H1 (cell line): Measurements from ENCODE around the gene RAD51B. TPM values are rescaled to one million over a fixed set of nuclear protein-coding genes. Genes with fewer than 3 reads are reported as not detected.

Experiments
- CTCF ChIA-PET: fragments of 300-600 bp; sonication (Branson Sonifier 250); formaldehyde crosslinking; loops from one replicate; lab custom pipeline; 2021; ENCODE audit not compliant: partially characterized antibody; lab: Charles Lee
- POLR2A ChIA-PET: fragments of 300-600 bp; sonication (Branson Sonifier 250); formaldehyde crosslinking; loops from one replicate; lab custom pipeline; 2021; ENCODE audit warnings: inconsistent platforms; ENCODE audit not compliant: partially characterized antibody; lab: Charles Lee
- DNase-seq, 2 experiments: peaks; one replicate each; pipeline versions ENCODE4 v3.0.0 to v3.0.0-alpha.2; 2010 to 2022; ENCODE audit warnings: low spot score in 2 of 2, low read depth in 1 of 2, mixed read lengths in 1 of 2
- FAIRE-seq: peaks from 2 replicates; lab custom pipeline; 2011; peaks lifted over from hg19 to GRCh38; lab: Jason Lieb, UNC
- H2AFZ ChIP-seq: 2 replicates; pipeline ENCODE4 v1.8.1; 2012; ENCODE audit warnings: low read length, inconsistent platforms
- H2AK5ac ChIP-seq: 2 replicates; pipeline ENCODE4 v1.6.1; 2013; ENCODE audit warnings: low read depth, low read length
- H2BK120ac ChIP-seq: replicated peaks from 2 replicates; pipeline ENCODE3; 2013; ENCODE audit warnings: low read depth, low read length, inconsistent platforms
- H2BK12ac ChIP-seq: 2 replicates; pipeline ENCODE4 v1.6.1; 2013; ENCODE audit warnings: low read depth, low read length
- H2BK15ac ChIP-seq: 2 replicates; pipeline ENCODE4 v1.6.1; 2013; ENCODE audit warnings: low read length
- H2BK20ac ChIP-seq: 2 replicates; pipeline ENCODE4 v1.6.1; 2013; ENCODE audit warnings: low read length
- H2BK5ac ChIP-seq: 2 replicates; pipeline ENCODE4 v1.6.1; 2013; ENCODE audit warnings: low read depth, low read length
- H3K14ac ChIP-seq: 2 replicates; pipeline ENCODE4 v1.6.1; 2013; ENCODE audit warnings: inconsistent platforms; ENCODE audit not compliant: insufficient read length
- H3K18ac ChIP-seq: 2 replicates; pipeline ENCODE4 v1.6.1; 2013; ENCODE audit warnings: low read length; ENCODE audit errors: extremely low read depth
- H3K23ac ChIP-seq: 2 replicates; pipeline ENCODE4 v1.6.1; 2013; ENCODE audit warnings: inconsistent platforms; ENCODE audit not compliant: insufficient read length
- H3K23me2 ChIP-seq: 2 replicates; pipeline ENCODE4 v1.6.1; 2013; ENCODE audit warnings: low read depth, low read length
- H3K27ac ChIP-seq: 2 replicates; pipeline ENCODE4 v1.6.1; 2011; ENCODE audit warnings: low read depth, low read length, inconsistent platforms
- H3K27me3 ChIP-seq, 4 experiments: replicated peaks in 1 of 4; 1 replicate in 1 of 4; 2 replicates in 3 of 4; pipeline versions ENCODE4 v1.6.1 to v1.8.1; 2011 to 2013; ENCODE audit warnings: low read length in 3 of 4, mild to moderate bottlenecking in 3 of 4, inconsistent platforms in 2 of 4, mixed read lengths in 2 of 4, moderate library complexity in 1 of 4; ENCODE audit not compliant: control insufficient read depth in 3 of 4, insufficient read depth in 3 of 4; ENCODE audit errors: extremely low read depth in 1 of 4
- H3K36me3 ChIP-seq, 4 experiments: 2 replicates each; pipeline versions ENCODE4 v1.6.1 to v1.8.1; 2011 to 2013; ENCODE audit warnings: mild to moderate bottlenecking in 4 of 4, low read length in 3 of 4, moderate library complexity in 2 of 4, control low read depth in 1 of 4, inconsistent platforms in 1 of 4; ENCODE audit not compliant: insufficient read depth in 4 of 4, control insufficient read depth in 2 of 4
- H3K4ac ChIP-seq: replicated peaks from 2 replicates; pipeline ENCODE3; 2013; ENCODE audit warnings: low read length, low read depth, mixed read lengths, inconsistent platforms; ENCODE audit not compliant: insufficient read length
- H3K4me1 ChIP-seq, 4 experiments: replicated peaks in 1 of 4; 1 replicate in 1 of 4; 2 replicates in 3 of 4; pipeline versions ENCODE4 v1.6.1 to v1.8.1; 2011 to 2013; ENCODE audit warnings: low read length in 3 of 4, inconsistent platforms in 2 of 4, mixed read lengths in 1 of 4; ENCODE audit not compliant: insufficient read depth in 4 of 4, control insufficient read depth in 3 of 4
- H3K4me2 ChIP-seq, 2 experiments: 2 replicates each; pipeline versions ENCODE4 v1.6.1 to v1.8.1; 2011 to 2013; ENCODE audit warnings: low read depth in 2 of 2, low read length in 2 of 2, control low read depth in 1 of 2, inconsistent platforms in 1 of 2, mild to moderate bottlenecking in 1 of 2; ENCODE audit not compliant: insufficient read depth in 1 of 2
- H3K4me3 ChIP-seq, 4 experiments: fragments of 200-600, 300-600 bp in 1 of 4; sonication (generic), shearing (Covaris generic), sonication (Bioruptor Twin) in 1 of 4; 2 replicates each; pipeline versions ENCODE4 v1.5.1 to v1.8.1; 2011 to 2016; ENCODE audit warnings: low read length in 4 of 4, low read depth in 3 of 4, control low read depth in 2 of 4, inconsistent platforms in 2 of 4, mild to moderate bottlenecking in 2 of 4, mixed read lengths in 1 of 4, moderate library complexity in 1 of 4; ENCODE audit not compliant: insufficient read depth in 2 of 4; ENCODE audit errors: extremely low read depth in 1 of 4
- H3K56ac ChIP-seq: replicated peaks from 2 replicates; pipeline ENCODE3; 2013; ENCODE audit warnings: low read depth, mild to moderate bottlenecking, mixed read lengths, low read length, inconsistent platforms; ENCODE audit not compliant: insufficient read length
- H3K79me1 ChIP-seq: 2 replicates; pipeline ENCODE4 v1.6.1; 2013; ENCODE audit warnings: low read depth, low read length, control low read depth
- H3K79me2 ChIP-seq, 2 experiments: 2 replicates each; pipeline versions ENCODE4 v1.6.1 to v1.8.1; 2012 to 2013; ENCODE audit warnings: low read length in 2 of 2, mild to moderate bottlenecking in 2 of 2, inconsistent platforms in 1 of 2; ENCODE audit not compliant: insufficient read depth in 2 of 2, control insufficient read depth in 1 of 2
- H3K9ac ChIP-seq, 4 experiments: replicated peaks in 1 of 4; 1 replicate in 1 of 4; 2 replicates in 3 of 4; pipeline versions ENCODE4 v1.6.1 to v1.8.1; 2011 to 2013; ENCODE audit warnings: low read depth in 3 of 4, low read length in 3 of 4, control low read depth in 2 of 4, mild to moderate bottlenecking in 2 of 4, moderate library complexity in 2 of 4, inconsistent platforms in 1 of 4; ENCODE audit errors: extremely low read depth in 1 of 4
- H3K9me3 ChIP-seq, 2 experiments: 2 replicates each; pipeline versions ENCODE4 v1.6.1 to v1.8.1; 2012 to 2013; ENCODE audit warnings: mild to moderate bottlenecking in 2 of 2, moderate library complexity in 2 of 2, control low read depth in 1 of 2, inconsistent platforms in 1 of 2, low read depth in 1 of 2, low read length in 1 of 2, mixed read lengths in 1 of 2; ENCODE audit not compliant: insufficient read depth in 2 of 2
- H4K20me1 ChIP-seq, 2 experiments: replicated peaks in 1 of 2; 2 replicates each; pipeline versions ENCODE3 to v1.8.1; 2011 to 2013; ENCODE audit warnings: inconsistent platforms in 2 of 2, low read length in 2 of 2, mild to moderate bottlenecking in 1 of 2; ENCODE audit not compliant: insufficient read depth in 2 of 2, control insufficient read depth in 1 of 2
- H4K5ac ChIP-seq: 2 replicates; pipeline ENCODE4 v1.6.1; 2013; ENCODE audit warnings: low read length, low read depth, mixed read lengths, inconsistent platforms; ENCODE audit not compliant: insufficient read length
- H4K8ac ChIP-seq: 2 replicates; pipeline ENCODE4 v1.8.0; 2013; ENCODE audit warnings: mild to moderate bottlenecking, moderate library complexity, low read length, inconsistent platforms; ENCODE audit not compliant: insufficient read depth; ENCODE audit errors: extremely low read depth
- H4K91ac ChIP-seq: replicated peaks from 2 replicates; pipeline ENCODE3; 2013; ENCODE audit warnings: low read length, mixed read lengths, inconsistent platforms; ENCODE audit not compliant: insufficient read length
- ASH2L ChIP-seq: fragments of 200-600, 300-600 bp; sonication (generic); IDR thresholded peaks from one replicate; pipeline ENCODE4 v1.7.1; 2017; ENCODE audit warnings: low read length
- CREB1 ChIP-seq: IDR thresholded peaks from 2 replicates; pipeline ENCODE4 v1.6.1; 2012; ENCODE audit warnings: inconsistent platforms
- JUND ChIP-seq: IDR thresholded peaks from 2 replicates; pipeline ENCODE4 v1.6.1; 2011; ENCODE audit warnings: mild to moderate bottlenecking, improper control_type of control experiment, low read length
- PHF8 ChIP-seq: fragments of 200-600 bp; sonication (generic); conservative IDR thresholded peaks from 2 replicates; pipeline ENCODE4 v1.7.1; 2012; ENCODE audit warnings: low read depth, mild to moderate bottlenecking, inconsistent platforms, low read length, moderate library complexity
- WGBS, 2 experiments: shearing (Covaris generic) in 1 of 2; methylation state at CpG; one replicate each; pipeline versions ENCODE4 v1.1.6 to v1.1.7; 2013 to 2015; ENCODE audit warnings: low lambda C conversion rate in 2 of 2, mixed read lengths in 2 of 2, inconsistent platforms in 1 of 2, low coverage in 1 of 2, missing lambda C conversion rate in 1 of 2; ENCODE audit not compliant: insufficient replicate concordance in 2 of 2, insufficient coverage in 1 of 2, insufficient read length in 1 of 2; ENCODE audit errors: extremely low coverage in 1 of 2, missing lambda C conversion rate in 1 of 2; 5-methylcytosine and 5-hydroxymethylcytosine counted together
- polyA plus RNA-seq, 7 experiments: library from polyadenylated mRNA; depleted of rRNA in 3 of 7; stranded (reverse) in 5 of 7; unstranded in 2 of 7; fragments of >200 nt in 5 of 7; fragments of 200-250 nt in 2 of 7; gene quantifications; 1 replicate in 5 of 7; 2 replicates in 1 of 7; 4 replicates in 1 of 7; pipeline versions ENCODE4 v1.2.1 to v1.2.3, GENCODE V29; 2011 to 2013; ENCODE audit warnings: missing spikeins in 2 of 7, mixed read lengths in 2 of 7
- total RNA-seq: library from RNA; stranded (reverse); fragmentation: NEBNext Ultra II Directional; extraction: Animal tissue kit (Norgen Biotek cat#: 25700); gene quantifications from 2 replicates; pipeline ENCODE4 v1.2.1, GENCODE V29; 2021

The RAD51B gene
- total and polyA plus RNA-seq, 2 of the 8 experiments (the other 6 are each of a cell fraction or from before 2014, with no cell fraction given): 3.9 to 14.9 TPM

DNA sequence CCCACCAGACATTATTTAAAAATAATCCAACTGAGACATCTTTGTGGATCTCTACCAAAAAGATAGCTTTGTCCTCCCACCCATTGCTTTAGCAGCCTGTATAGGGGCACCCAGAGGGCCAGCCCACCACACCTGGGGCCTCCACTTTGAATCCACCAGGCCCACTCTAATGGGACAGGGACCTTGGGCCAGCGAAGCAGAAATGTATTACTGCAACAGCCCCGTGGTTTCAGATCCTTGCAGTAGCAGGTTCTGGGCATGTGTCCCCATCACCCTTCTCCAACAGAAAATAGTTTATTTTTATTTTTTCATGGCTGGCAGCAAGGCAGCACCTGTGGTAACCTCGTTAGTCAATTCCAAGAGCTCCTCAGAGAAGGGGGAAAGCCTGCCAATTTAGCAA lies 754.9 kb downstream of the RAD51B start:
- Histone ChIP-seq H3K9me3 (peaks cover 0 to 4% of the 10 kb centered on the region in 2 experiments; a peak in 1 of 4 replicates), H3K56ac (no peak overlapping the region), H3K14ac (no peak overlapping the region), H2AK5ac (no peak overlapping the region), H3K23ac (no peak overlapping the region), H3K27me3 (no peaks in the 10 kb centered on the region; a peak in 1 of 7 replicates), H3K79me2 (no peaks in the 10 kb centered on the region), H3K36me3 (no peaks in the 10 kb centered on the region)
- POLR2A ChIA-PET: interaction anchor here (1.2 kb wide), 1 partner anchor 9 kb away, joined by 6 read pairs; no protein-coding TSS in a partner anchor
- no peak for TF ChIP-seq PHF8
- no peak for TF ChIP-seq JUND
- no peak for TF ChIP-seq CREB1
- no peak for TF ChIP-seq ASH2L
- TF ChIP-seq, all 59 proteins: peak for 0
- FAIRE-seq (no peak), DNase-seq (no peak)
- no peak overlapping the region for H2BK15ac ChIP-seq
- H2BK12ac ChIP-seq: no peak overlapping the region
- H2AFZ ChIP-seq: no peak overlapping the region
- H3K4me3 ChIP-seq: no peak overlapping the region
- no peak overlapping the region for H3K9ac ChIP-seq
- no peak overlapping the region for H3K4ac ChIP-seq
- CTCF ChIA-PET: interaction anchor here (1.0 to 2.0 kb wide), 4 partner anchors 12 to 22 kb away, joined by 3 to 5 read pairs (median 4); no protein-coding TSS in a partner anchor
- H2BK120ac ChIP-seq: no peak overlapping the region
- H3K79me1 ChIP-seq: no peaks in the 10 kb centered on the region
- no peak overlapping the region for H3K18ac ChIP-seq
- H4K5ac ChIP-seq: no peak overlapping the region
- H2BK20ac ChIP-seq: no peak overlapping the region
- H4K8ac ChIP-seq: no peak overlapping the region
- no peaks in the 10 kb centered on the region for H3K23me2 ChIP-seq
- H3K27ac ChIP-seq: no peak overlapping the region
- no peaks in the 10 kb centered on the region for H4K20me1 ChIP-seq
- H2BK5ac ChIP-seq: no peak overlapping the region
- WGBS, 2 experiments: 83% methylated on average over 3 of the region's 3 CpGs; no CpG with 5 or more reads in 1 of the 2 experiments
- no peak overlapping the region for H3K4me2 ChIP-seq
- no peak overlapping the region for H4K91ac ChIP-seq
- peaks cover 0 to 7% (median 0%) of the 10 kb centered on the region in 4 experiments; a peak in 1 of 7 replicates for H3K4me1 ChIP-seq
